ENCODE results near the gene NAV3. TPM values are rescaled to one million over a fixed set of nuclear protein-coding genes. Genes with fewer than 3 reads are reported as not detected.

Gene NAV3
- total RNA-seq, 2 donors from 2014 or later = 0.20 to 1.9 TPM

- DNase-seq = no peak
- Histone ChIP-seq H3K36me3 (ENCODE audit: control insufficient read depth, insufficient read depth, low read length) (no peaks in the 10 kb centered on the region), H3K9ac (ENCODE audit: extremely low read depth, low read length, poor library complexity, severe bottlenecking) (no peak overlapping the region), H3K9me3 (ENCODE audit: control insufficient read depth, low read length) (no peaks in the 10 kb centered on the region), H3K27ac (ENCODE audit: low read depth, low read length) (no peak overlapping the region), H3K4me3 (ENCODE audit: low read length) (no peak overlapping the region), H3K4me1 (ENCODE audit: control insufficient read depth, insufficient read depth, low read length) (no peaks in the 10 kb centered on the region), H3K27me3 (ENCODE audit: control insufficient read depth, insufficient read depth, low read length, poor library complexity, severe bottlenecking) (no peaks in the 10 kb centered on the region)
- no peak overlapping the region for H3K27ac Mint-ChIP-seq
- no peaks in the 10 kb centered on the region for H3K27me3 Mint-ChIP-seq (ENCODE audit: insufficient read depth)
- no peaks in the 10 kb centered on the region for H3K9me3 Mint-ChIP-seq
- no peak overlapping the region for H3K4me3 Mint-ChIP-seq
- H3K4me1 Mint-ChIP-seq = no peaks in the 10 kb centered on the region
- no peaks in the 10 kb centered on the region for H3K36me3 Mint-ChIP-seq (ENCODE audit: low read depth)
- TF ChIP-seq, protein P1, sequence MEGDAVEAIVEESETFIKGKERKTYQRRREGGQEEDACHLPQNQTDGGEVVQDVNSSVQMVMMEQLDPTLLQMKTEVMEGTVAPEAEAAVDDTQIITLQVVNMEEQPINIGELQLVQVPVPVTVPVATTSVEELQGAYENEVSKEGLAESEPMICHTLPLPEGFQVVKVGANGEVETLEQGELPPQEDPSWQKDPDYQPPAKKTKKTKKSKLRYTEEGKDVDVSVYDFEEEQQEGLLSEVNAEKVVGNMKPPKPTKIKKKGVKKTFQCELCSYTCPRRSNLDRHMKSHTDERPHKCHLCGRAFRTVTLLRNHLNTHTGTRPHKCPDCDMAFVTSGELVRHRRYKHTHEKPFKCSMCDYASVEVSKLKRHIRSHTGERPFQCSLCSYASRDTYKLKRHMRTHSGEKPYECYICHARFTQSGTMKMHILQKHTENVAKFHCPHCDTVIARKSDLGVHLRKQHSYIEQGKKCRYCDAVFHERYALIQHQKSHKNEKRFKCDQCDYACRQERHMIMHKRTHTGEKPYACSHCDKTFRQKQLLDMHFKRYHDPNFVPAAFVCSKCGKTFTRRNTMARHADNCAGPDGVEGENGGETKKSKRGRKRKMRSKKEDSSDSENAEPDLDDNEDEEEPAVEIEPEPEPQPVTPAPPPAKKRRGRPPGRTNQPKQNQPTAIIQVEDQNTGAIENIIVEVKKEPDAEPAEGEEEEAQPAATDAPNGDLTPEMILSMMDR (conservative IDR thresholded peaks at IDR 0.05) = no peak
These were observed 313.0 kb downstream of the NAV3 start for GRCh38 chr12:78143717-78144116.

GRCh38 chr12:78145398-78145797 lies 314.7 kb downstream of the NAV3 start:
- no peak overlapping the region for H3K27ac Mint-ChIP-seq
- Histone ChIP-seq H3K4me1 (ENCODE audit: control insufficient read depth, insufficient read depth, low read length) (no peaks in the 10 kb centered on the region), H3K9ac (ENCODE audit: extremely low read depth, low read length, poor library complexity, severe bottlenecking) (no peak overlapping the region), H3K4me3 (ENCODE audit: low read length) (no peak overlapping the region), H3K36me3 (ENCODE audit: control insufficient read depth, insufficient read depth, low read length) (no peaks in the 10 kb centered on the region), H3K9me3 (ENCODE audit: control insufficient read depth, low read length) (no peaks in the 10 kb centered on the region), H3K27ac (ENCODE audit: low read depth, low read length) (no peak overlapping the region), H3K27me3 (ENCODE audit: control insufficient read depth, insufficient read depth, low read length, poor library complexity, severe bottlenecking) (no peaks in the 10 kb centered on the region)
- TF ChIP-seq, protein P1 (conservative IDR thresholded peaks at IDR 0.05) = no peak
- no peaks in the 10 kb centered on the region for H3K27me3 Mint-ChIP-seq (ENCODE audit: insufficient read depth)
- DNase-seq = no peak
- no peaks in the 10 kb centered on the region for H3K9me3 Mint-ChIP-seq
- 73 to 80% methylated on average over 1 to 2 of the region's 2 CpGs for WGBS, 2 experiments (ENCODE audit: insufficient coverage in 1 of 2, insufficient read length in 1 of 2)
- no peak overlapping the region for H3K4me3 Mint-ChIP-seq
- no peaks in the 10 kb centered on the region for H3K4me1 Mint-ChIP-seq
- no peaks in the 10 kb centered on the region for H3K36me3 Mint-ChIP-seq (ENCODE audit: low read depth)

- Mint-ChIP-seq H3K27me3 (ENCODE audit: insufficient read depth) (no peaks in the 10 kb centered on the region), H3K4me3 (no peak overlapping the region), H3K9me3 (no peaks in the 10 kb centered on the region), H3K36me3 (ENCODE audit: low read depth) (no peaks in the 10 kb centered on the region), H3K27ac (no peak overlapping the region), H3K4me1 (no peaks in the 10 kb centered on the region)
- Histone ChIP-seq H3K27me3 (ENCODE audit: control insufficient read depth, insufficient read depth, low read length, poor library complexity, severe bottlenecking) (no peaks in the 10 kb centered on the region), H3K9me3 (ENCODE audit: control insufficient read depth, low read length) (no peaks in the 10 kb centered on the region), H3K9ac (ENCODE audit: extremely low read depth, low read length, poor library complexity, severe bottlenecking) (no peak overlapping the region), H3K4me1 (ENCODE audit: control insufficient read depth, insufficient read depth, low read length) (no peaks in the 10 kb centered on the region), H3K27ac (ENCODE audit: low read depth, low read length) (no peak overlapping the region), H3K36me3 (ENCODE audit: control insufficient read depth, insufficient read depth, low read length) (no peaks in the 10 kb centered on the region), H3K4me3 (ENCODE audit: low read length) (no peak overlapping the region)
- TF ChIP-seq, protein P1 (conservative IDR thresholded peaks at IDR 0.05) = peak; percentile 91
- DNase-seq = no peak
These were observed 315.7 kb downstream of the NAV3 start for GRCh38 chr12:78146365-78146772.
